A204.1 (cell line): ENCODE measurements around the gene FKBP10.
"Not testable (repeated sequence)": the region's sequence is repeated elsewhere in the genome, so short reads cannot be mapped to it uniquely, and the experiment has no call there.

ENCODE experiments used
- FAIRE-seq: peaks from 2 replicates; lab custom pipeline; 2012; peaks lifted over from hg19 to GRCh38; lab: Jason Lieb, UNC

FKBP10 gene, protein sequence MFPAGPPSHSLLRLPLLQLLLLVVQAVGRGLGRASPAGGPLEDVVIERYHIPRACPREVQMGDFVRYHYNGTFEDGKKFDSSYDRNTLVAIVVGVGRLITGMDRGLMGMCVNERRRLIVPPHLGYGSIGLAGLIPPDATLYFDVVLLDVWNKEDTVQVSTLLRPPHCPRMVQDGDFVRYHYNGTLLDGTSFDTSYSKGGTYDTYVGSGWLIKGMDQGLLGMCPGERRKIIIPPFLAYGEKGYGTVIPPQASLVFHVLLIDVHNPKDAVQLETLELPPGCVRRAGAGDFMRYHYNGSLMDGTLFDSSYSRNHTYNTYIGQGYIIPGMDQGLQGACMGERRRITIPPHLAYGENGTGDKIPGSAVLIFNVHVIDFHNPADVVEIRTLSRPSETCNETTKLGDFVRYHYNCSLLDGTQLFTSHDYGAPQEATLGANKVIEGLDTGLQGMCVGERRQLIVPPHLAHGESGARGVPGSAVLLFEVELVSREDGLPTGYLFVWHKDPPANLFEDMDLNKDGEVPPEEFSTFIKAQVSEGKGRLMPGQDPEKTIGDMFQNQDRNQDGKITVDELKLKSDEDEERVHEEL

GRCh38 chr17:41812381-41813151 lies at the start of gene FKBP10:
Gene FKBP10, plus strand, starts transcription at chr17:41813004. Its CDS starts 31 bp downstream, at chr17:41813035.
- FAIRE-seq: peak; percentile 92

- no peak for FAIRE-seq
Observed at GRCh38 chr17:41763327-41763726, 49.5 kb upstream of the FKBP10 start.

GRCh38 chr17:41766135-41766534 lies 46.7 kb upstream of the FKBP10 start:
- FAIRE-seq: no peak

DNA sequence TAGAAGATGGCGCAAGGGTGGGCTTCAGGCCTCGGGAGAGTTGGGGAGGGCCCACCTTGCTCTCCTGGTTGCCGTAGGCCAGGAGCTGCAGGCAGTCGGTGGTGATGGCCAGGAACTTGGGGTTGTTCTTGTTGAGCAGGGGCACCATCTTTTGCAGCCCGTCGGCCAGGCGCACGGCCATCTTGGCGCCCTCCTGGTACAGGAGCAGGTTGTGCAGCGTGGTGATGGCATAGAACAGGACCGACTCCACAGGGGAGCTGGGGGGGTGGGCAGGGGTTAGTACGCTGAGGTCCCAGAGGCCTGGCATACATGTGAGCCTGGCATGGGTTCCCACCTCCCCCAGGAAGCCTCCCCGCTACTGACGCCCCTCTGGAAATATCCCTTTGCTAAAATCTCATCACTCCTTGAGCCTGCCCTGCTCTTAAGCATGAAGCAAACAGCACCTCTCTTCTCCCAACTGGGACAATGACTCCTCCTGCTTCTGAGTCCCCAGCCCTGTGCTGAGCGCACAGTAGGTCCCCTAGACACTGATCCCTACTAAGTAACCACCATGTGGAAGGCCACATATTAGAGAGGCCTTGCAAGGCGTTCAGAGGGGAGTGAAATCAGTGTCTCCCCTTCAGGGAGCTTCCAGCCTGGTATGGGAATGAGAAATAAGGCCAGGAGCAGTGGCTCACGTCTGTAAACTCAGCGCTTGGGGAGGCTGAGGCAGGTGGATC lies 45.3 kb upstream of the FKBP10 start:
- no peak for FAIRE-seq

DNA sequence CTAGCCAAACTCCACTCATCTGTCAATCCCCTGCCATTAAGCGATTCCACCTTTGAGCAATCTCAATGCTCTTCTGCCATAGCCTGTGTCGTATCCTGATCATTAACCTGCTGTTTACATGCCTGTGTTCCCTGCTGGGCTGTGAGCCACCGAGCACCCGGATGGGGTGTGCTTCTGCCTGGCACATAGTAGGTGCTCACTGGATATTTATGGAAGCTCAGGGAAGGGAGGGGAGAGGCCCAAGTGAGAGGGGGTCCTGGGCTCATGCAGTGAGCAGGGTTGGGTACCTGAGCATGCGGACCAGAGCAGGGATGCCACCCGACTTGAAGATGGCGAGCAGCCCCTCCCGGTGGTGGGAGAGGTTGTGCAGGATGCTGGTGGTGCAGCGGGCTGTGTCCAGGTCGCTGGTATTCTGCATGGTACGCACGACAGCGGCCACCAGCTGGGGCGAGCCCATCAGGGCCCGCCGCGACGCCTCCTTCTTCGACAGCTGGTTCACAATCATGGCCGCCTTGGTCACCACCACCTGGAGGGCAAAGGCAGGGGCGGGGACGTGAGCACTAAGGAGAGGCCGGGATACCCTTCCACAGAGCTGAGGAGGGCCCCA lies 44.0 kb upstream of the FKBP10 start:
- FAIRE-seq: no peak

DNA sequence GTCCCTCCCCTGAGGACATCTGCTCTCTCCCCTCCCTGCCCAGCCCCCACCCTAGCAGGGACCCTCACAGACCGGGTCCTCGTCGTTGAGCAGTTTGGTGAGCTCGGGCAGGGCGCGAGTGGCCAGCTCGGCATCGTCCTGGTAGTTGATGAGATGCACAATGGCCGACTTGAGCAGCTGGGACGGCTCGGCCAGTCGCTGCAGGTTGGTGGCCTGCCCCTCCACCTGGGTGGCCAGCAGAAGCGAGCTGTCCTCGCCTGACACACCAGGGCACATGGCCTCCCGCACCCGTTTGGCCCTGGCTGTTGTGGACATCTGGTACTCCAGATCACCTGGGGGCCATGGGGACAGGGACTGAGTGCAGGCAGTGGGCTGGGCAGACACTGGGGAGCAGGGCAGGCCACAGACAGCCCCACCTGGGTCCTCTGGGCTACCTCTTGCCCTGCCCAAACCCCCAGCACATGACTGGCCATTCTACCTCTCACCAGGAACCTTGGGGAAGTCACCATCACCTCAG lies 43.4 kb upstream of the FKBP10 start:
- no peak for FAIRE-seq

- FAIRE-seq: no peak
Observed at GRCh38 chr17:41769985-41770384, 42.8 kb upstream of the FKBP10 start.

- FAIRE-seq: no peak
Observed at GRCh38 chr17:41771389-41772206, 41.2 kb upstream of the FKBP10 start.

DNA sequence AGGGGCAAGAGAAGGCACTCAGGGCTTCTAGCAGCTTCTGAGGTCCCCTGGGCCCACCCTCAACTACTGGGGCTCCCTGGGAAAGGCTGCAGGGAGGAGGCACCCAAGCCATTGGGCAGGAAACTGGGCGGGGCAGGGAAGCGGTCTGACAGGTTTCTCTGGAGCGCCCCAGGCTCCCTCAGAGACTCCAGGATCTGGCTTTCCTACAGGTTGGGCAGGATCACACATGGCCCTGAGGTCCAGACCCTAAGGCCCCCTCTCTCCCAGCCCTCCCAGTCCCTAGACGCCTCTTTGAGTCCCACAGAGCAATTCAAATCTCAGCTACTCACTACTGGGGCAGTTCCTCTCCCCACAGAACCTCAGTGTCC lies 40.6 kb upstream of the FKBP10 start:
- no peak for FAIRE-seq

DNA sequence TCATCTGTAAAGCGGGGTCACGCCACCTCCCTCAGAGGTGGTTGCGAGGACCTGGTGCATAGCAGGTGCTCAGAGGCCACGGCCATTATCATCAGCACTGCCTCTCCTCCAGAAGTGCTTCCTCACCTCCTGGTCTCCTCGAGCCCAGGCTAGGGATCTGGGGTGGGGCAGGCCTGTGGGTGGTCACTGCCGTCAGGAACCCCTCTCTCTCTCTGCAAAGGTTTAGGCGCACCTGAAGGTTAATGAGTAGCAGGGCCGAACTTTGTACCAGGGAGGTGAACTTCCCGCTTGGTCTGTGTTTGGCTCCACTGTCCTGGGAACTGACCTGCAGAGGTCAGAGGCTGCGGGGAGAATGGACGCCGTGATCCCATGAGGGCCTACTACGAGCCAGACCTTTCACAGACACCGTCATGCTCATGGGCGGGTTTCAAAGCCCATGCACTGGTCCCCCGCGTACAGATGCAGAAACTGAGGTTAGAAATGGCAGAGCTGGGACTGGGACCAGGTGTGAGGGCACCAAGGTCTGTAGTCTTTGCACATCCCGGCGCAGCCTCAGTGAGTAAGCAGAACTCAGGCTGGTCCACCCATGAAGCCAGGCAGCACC lies 40.1 kb upstream of the FKBP10 start:
- FAIRE-seq: no peak

DNA sequence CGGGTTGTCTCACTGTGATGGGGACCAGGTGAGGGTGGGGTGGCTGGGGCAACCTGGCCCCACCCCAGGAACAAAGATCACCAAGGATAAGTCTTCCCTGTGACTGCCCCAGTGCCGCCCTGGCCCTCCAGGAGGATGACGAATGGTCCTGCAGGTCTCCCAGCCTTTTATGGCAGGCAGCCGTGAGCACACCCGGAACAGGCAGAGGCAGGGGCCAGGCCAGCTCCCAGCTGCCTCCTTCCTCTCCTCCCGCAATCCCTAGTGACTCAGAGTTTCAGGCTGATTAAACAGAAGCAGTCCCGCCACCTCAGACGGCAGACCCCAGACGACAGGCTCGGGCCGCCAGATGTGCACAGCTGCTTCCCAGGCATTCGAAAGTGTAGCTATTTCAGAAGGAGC lies 39.6 kb upstream of the FKBP10 start:
- no peak for FAIRE-seq

GRCh38 chr17:41773731-41774193 lies 39.0 kb upstream of the FKBP10 start:
- no peak for FAIRE-seq

- no peak for FAIRE-seq
Observed at GRCh38 chr17:41775394-41776226, 37.2 kb upstream of the FKBP10 start.

DNA sequence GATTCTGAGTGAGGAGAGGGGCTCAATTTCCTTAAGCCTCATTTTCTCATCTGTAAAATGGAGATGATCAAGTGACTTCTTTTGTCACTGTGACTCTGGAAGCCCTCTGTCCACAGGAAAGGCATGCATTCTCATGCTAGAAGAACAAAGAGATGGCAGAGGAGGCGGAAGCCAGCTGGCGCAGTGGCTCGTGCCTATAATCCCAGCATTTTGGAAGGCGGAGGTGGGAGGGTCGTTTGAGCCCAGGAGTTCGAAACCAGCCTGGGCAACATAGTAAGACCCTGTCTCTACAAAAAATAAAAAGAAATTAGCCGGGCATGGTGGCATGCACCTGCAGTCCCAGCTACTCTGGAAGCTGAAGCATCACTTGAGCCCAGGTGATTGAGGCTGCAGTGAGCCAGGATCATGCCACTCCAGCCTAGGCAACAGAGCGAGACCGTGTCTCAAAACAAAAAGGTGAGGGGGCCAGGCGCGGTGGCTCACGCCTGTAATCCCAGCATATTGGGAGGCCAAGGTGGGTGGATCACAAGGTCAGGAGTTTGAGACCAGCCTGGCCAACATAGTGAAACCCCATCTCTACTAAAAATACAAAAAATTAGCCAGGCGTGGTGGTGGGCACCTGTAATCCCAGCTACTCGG lies 36.4 kb upstream of the FKBP10 start:
- not testable (repeated sequence) for FAIRE-seq

DNA sequence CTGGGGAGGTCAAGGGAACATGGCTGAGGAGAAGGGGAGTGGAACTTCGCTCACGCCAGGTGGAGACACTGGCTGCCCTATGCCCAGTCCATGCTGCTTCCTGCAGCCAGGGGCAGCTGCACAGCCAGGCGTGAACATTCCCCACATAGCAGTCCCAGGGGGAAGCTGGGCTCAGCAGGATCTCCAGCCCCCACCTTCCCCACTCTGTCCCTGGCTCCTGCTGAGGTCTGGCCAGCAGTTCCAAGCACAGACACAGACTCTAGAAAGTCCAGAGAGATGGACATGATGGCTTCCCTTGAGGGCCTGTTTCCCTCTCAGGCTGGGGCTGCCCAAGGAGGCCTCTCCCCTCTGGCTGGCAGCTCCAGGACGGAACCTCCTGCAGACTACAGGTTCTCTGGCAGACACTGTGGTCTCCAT lies 35.6 kb upstream of the FKBP10 start:
- FAIRE-seq: no peak

DNA sequence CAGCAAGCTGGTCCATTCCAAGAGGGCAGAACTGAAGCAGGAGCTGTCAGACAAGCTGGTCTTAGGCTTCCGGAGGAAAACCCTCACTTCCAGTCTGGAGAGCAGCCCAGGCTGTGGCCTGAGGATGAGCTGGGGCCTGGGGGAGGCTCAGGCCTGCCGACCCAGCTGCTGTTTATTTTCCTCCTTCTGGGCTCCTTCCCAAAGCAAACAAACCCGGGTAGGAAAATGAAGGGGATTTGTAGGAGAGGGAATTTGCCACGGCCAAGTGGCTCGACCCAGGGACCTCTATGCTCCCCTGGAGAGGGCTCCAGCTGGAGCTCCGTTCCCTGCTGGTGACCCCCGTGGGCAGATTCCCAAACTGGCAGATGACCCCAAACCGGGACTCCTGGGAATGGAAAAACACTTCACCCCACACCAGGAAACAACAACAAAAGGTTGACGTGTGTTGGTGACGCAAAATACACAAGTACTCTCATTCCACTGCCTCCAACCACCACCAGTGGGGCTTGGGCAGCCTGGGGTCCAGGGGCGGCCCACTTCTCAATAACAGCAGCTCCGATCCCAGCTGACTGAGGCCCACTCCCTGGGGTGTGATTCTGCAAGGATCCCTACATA lies 35.1 kb upstream of the FKBP10 start:
- FAIRE-seq: no peak

GRCh38 chr17:41779954-41780353 lies 32.9 kb upstream of the FKBP10 start:
- FAIRE-seq: no peak

GRCh38 chr17:41781404-41782110 lies 31.2 kb upstream of the FKBP10 start:
- no peak for FAIRE-seq
